HG03039 (cell line): Measurements from ENCODE around the gene ABCC11.
A peak's percentile ranks its signal among the peaks of the same experiment; 100 is the strongest.
"Not testable (repeated sequence)": the region's sequence is repeated elsewhere in the genome, so short reads cannot be mapped to it uniquely, and the experiment has no call there.

Experiments used
- ATAC-seq: cut with Tn5 transposase; IDR thresholded peaks from one replicate; pipeline ENCODE4 v1.9.1; 2021; ENCODE audit warnings: mild to moderate bottlenecking, moderate library complexity; ENCODE audit not compliant: unreplicated experiment

Gene ABCC11

GRCh38 chr16:48250520-48251278 lies 3.4 kb upstream of the ABCC11 start:
- ATAC-seq = no peak

- no peak for ATAC-seq
Observed at GRCh38 chr16:48246066-48246465, 1.3 kb downstream of the ABCC11 start.

GRCh38 chr16:48244863-48245195 lies 2.5 kb downstream of the ABCC11 start:
- no peak for ATAC-seq

GRCh38 chr16:48244080-48244862 lies 3.1 kb downstream of the ABCC11 start, which contains the start of gene LONP2:
Gene LONP2 (plus strand): TSS chr16:48244300. CDS start chr16:48244389, 89 bp downstream.
- ATAC-seq = peak; percentile 85

- ATAC-seq = not testable (repeated sequence)
Observed at GRCh38 chr16:48240147-48240546, 7.2 kb downstream of the ABCC11 start.

GRCh38 chr16:48236286-48236685 lies 11.1 kb downstream of the ABCC11 start:
- no peak for ATAC-seq

- no peak for ATAC-seq
Observed at GRCh38 chr16:48235556-48236136, 11.7 kb downstream of the ABCC11 start.

- ATAC-seq = no peak
Observed at GRCh38 chr16:48235058-48235555, 12.2 kb downstream of the ABCC11 start.

- ATAC-seq = no peak
Observed at GRCh38 chr16:48234630-48235029, 12.7 kb downstream of the ABCC11 start.

GRCh38 chr16:48232493-48233040 lies 14.8 kb downstream of the ABCC11 start:
- no peak for ATAC-seq

- no peak for ATAC-seq
Observed at GRCh38 chr16:48231727-48232492, 15.4 kb downstream of the ABCC11 start.

- ATAC-seq = no peak
Observed at GRCh38 chr16:48225456-48225855, 21.9 kb downstream of the ABCC11 start.

- no peak for ATAC-seq
Observed at GRCh38 chr16:48223490-48223889, 23.8 kb downstream of the ABCC11 start.

GRCh38 chr16:48220891-48221290 lies 26.4 kb downstream of the ABCC11 start:
- no peak for ATAC-seq

- no peak for ATAC-seq
Observed at GRCh38 chr16:48218473-48218872, 28.9 kb downstream of the ABCC11 start.

GRCh38 chr16:48217708-48218107 lies 29.6 kb downstream of the ABCC11 start:
- ATAC-seq = no peak

GRCh38 chr16:48215738-48216137 lies 31.6 kb downstream of the ABCC11 start:
- no peak for ATAC-seq

- no peak for ATAC-seq
Observed at GRCh38 chr16:48212033-48212432, 35.3 kb downstream of the ABCC11 start.

- ATAC-seq = no peak
Observed at GRCh38 chr16:48210747-48211146, 36.6 kb downstream of the ABCC11 start.

GRCh38 chr16:48206594-48207242 lies 40.6 kb downstream of the ABCC11 start:
- no peak for ATAC-seq
